GM18505 (cell line): Measurements from ENCODE around the gene SLC22A12.

Experiments
- ATAC-seq: cut with Tn5 transposase; IDR thresholded peaks from one replicate; pipeline ENCODE4 v1.9.1; 2021; ENCODE audit not compliant: unreplicated experiment
- POLR2A ChIP-seq: IDR thresholded peaks from 4 replicates; pipeline ENCODE4 v1.6.1; 2011; ENCODE audit warnings: borderline replicate concordance; ENCODE audit not compliant: insufficient read depth, insufficient read length; ENCODE audit errors: extremely low read depth

The SLC22A12 gene

GRCh38 chr11:64590763-64591221 lies at the start of gene SLC22A12:
SLC22A12 (plus strand) TSS chr11:64591220; CDS start chr11:64591557, 337 bp downstream.
- no peak for ATAC-seq
- no peak for TF ChIP-seq POLR2A

GRCh38 chr11:64542172-64543125 lies 48.6 kb upstream of the SLC22A12 start:
- no peak for ATAC-seq
- TF ChIP-seq POLR2A, result no peak

- no peak for TF ChIP-seq POLR2A
- no peak for ATAC-seq
Measured at GRCh38 chr11:64543818-64544217, 47.2 kb upstream of the SLC22A12 start.

DNA sequence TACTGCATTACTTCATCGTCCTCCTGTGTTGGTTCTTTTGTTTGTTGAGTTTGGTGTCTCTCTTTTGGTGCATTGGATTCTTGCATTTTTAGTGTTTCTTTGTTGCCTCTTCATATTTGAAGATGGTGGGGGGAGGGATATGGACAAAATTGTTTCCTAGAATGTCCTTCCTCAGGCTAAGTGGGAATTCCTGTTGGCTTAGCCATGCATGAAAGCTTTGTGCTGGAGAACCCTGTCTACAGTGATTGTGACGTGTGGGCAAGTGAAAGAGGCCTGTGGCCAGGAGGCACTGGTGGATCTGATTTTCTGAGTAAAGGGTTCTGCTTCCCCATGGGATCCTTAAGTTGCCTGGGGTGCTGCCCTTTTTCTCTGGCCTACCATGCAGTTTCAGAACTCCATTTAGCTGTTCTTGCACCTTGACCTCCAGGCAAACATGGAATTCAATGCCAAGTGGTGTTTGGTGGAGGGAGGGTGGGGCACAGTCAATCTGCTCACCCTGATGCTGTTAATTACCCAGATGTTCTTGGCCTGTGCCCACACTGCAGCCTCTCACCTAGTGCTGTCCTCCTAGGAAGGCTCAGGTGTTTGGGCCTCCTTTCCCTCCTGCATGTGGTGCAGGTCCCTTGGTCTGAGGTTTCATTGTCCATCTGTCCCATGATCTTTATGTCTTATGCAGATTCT lies 46.3 kb upstream of the SLC22A12 start:
- no peak for ATAC-seq
- no peak for TF ChIP-seq POLR2A

GRCh38 chr11:64545619-64546018 lies 45.4 kb upstream of the SLC22A12 start:
- TF ChIP-seq POLR2A, result no peak
- ATAC-seq, result no peak

GRCh38 chr11:64546176-64546575 lies 44.8 kb upstream of the SLC22A12 start:
- no peak for TF ChIP-seq POLR2A
- ATAC-seq, result no peak

DNA sequence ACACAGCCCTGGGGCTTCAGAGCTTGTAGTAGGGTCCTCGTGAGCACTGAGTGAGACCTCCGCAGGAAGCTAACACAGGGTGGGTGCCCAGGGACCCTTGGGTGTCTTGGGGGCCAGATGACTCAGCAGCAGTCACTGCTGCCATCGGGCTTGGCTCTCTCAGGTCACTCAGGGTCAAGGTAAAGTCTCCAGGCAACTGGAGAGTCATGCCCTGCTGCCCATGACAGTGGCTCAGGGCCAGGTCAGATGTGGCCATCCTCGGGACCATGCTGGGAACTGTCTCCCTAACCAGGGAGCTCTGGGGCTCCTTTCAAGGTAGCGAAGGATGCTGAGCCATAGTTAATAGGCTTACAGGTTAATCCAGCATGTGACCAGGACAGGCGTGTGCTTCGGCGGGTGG lies 44.4 kb upstream of the SLC22A12 start:
- ATAC-seq, result no peak
- no peak for TF ChIP-seq POLR2A

DNA sequence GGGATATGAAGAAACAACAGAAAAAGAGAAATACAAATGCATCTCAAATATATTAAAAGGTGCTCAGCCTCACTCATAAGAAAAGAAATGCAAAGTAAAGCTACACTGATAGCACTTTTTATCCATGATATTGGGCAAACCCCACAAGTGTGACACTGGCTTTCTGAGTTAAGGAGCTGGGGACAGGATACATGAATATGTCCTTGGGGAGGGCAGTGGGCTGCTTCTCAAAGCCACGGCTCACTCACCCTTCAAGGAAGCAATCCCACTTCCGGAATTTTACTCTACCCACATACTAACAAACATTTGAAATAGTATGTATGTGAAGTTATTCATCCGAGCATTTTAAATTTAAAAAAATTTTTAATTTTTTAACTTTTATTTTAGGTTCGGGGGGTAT lies 41.1 kb upstream of the SLC22A12 start:
- no peak for ATAC-seq
- no peak for TF ChIP-seq POLR2A

- no peak for TF ChIP-seq POLR2A
- ATAC-seq, result no peak
Measured at GRCh38 chr11:64553554-64554201, 37.3 kb upstream of the SLC22A12 start.

- no peak for ATAC-seq
- no peak for TF ChIP-seq POLR2A
Measured at GRCh38 chr11:64556044-64556720, 34.8 kb upstream of the SLC22A12 start.

DNA sequence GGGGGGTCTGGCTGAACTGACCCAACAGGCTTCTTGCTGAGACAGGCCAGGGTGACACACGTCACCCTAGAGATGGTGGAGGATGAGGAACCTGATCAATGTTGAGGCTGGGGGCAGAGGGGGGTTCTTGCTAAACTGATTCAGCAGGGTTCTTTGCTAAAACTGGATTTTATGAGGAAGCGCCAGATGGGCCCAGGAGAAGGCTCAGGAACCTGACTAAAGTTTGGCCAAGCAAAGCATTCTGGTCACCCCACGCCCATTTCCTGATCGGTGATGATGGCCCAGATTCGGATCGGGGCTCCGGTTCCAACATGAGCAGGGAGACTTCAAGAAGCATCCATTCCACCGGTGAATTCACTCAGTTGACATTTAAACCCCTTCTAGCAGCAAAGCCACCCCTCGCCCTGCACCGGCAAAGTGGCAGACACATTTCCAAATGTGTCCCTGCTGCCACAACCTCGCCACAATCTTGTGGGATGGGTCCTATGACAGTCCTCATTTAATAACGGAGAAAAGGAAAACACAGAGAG lies 34.2 kb upstream of the SLC22A12 start:
- no peak for ATAC-seq
- TF ChIP-seq POLR2A, result no peak

DNA sequence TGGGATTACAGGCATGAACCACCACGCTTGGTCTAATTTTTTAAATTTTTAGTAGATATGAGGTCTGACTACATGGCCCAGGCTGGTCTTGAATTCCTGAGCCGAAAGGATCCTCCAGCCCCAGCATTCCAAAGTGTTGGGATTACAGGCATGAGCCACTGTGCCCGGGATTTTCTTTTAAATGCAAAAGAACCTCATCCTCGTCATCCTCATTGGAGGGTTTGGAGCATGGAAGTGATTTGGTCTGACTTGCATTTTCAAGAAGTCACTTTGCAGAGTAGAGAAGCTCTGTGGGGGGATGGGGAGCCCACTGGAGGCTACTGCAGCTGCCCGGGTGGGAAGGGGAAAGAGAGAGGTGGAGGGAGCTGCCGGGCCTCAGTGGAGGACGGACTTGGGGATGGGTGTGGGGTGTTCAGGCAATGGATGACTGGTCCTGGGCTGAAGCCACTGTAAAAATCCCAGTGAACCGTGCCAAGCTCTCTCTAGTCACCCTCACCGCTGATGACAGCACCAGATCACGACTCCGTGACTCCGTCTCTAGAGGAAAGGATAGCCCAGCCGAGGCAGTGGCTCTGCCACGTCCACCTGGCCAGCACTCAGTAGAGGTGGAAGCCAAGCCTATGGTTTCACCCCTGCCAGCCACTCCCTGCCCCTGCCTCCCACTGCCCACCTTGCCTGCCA lies 32.8 kb upstream of the SLC22A12 start:
- TF ChIP-seq POLR2A, result no peak
- ATAC-seq, result no peak

DNA sequence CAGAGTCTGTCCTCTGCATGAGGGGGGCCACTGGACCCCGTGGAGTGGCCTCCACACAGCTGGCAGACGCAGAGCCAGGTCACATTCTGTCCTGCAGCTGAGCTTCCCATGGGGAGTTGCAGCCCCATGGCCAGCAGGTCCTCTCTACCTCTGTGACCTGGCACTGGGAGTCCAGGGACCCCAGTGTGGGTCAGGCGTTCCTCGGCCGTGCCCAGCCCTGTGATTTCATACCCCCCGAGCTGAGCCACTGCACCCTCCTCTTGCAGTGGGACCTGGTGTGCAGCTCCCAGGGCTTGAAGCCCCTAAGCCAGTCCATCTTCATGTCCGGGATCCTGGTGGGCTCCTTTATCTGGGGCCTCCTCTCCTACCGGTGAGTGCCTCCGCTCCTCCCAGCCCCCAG lies 32.2 kb upstream of the SLC22A12 start:
- ATAC-seq, result no peak

More for the DNA sequence above, 32.2 kb upstream of the SLC22A12 start:
- TF ChIP-seq POLR2A, result no peak
